K562 (cell line): ENCODE results near the gene TENT4B. TPM values are rescaled to one million over a fixed set of nuclear protein-coding genes. Genes with fewer than 3 reads are reported as not detected.

Source experiments
- ASH1L ChIP-seq: fragments of 450-650 bp; IDR thresholded peaks from 2 replicates; pipeline ENCODE4 v1.6.1; 2018; ENCODE audit warnings: borderline replicate concordance, mild to moderate bottlenecking, low read depth; ENCODE audit not compliant: partially characterized antibody
- CBX5 ChIP-seq: IDR thresholded peaks from 2 replicates; pipeline ENCODE4 v1.6.1; 2014; ENCODE audit warnings: low read depth, borderline replicate concordance
- L3MBTL2 ChIP-seq: fragments of 450-650 bp; IDR thresholded peaks from 2 replicates; pipeline ENCODE4 v1.6.1; 2016; ENCODE audit warnings: mild to moderate bottlenecking, moderate library complexity
- MCM5 ChIP-seq: fragments of 450-650 bp; IDR thresholded peaks from 2 replicates; pipeline ENCODE4 v1.6.1; 2016; ENCODE audit warnings: low read depth
- PCBP1 ChIP-seq: fragments of 200-400 bp; formaldehyde crosslinking; IDR thresholded peaks from 2 replicates; pipeline ENCODE4 v1.6.1; 2018; ENCODE audit warnings: mild to moderate bottlenecking, low read depth, low read length; ENCODE audit not compliant: poor library complexity, severe bottlenecking
- PHF8 ChIP-seq: fragments of 200-600 bp; sonication (generic); IDR thresholded peaks from 2 replicates; pipeline ENCODE4 v1.6.1; 2012; ENCODE audit warnings: mixed run types, mild to moderate bottlenecking, inconsistent platforms, low read length, moderate library complexity, borderline replicate concordance
- RBFOX2 ChIP-seq: fragments of 200-400 bp; formaldehyde crosslinking; IDR thresholded peaks from 2 replicates; pipeline ENCODE4 v1.6.1; 2017; ENCODE audit warnings: low read depth, mild to moderate bottlenecking, low read length, moderate library complexity
- SMARCB1 ChIP-seq: IDR thresholded peaks from 2 replicates; pipeline ENCODE4 v1.6.1; 2011; ENCODE audit warnings: improper control_type of control experiment, low read depth; ENCODE audit not compliant: insufficient read length
- SPI1 ChIP-seq: IDR thresholded peaks from 2 replicates; pipeline ENCODE4 v1.6.1; 2011; ENCODE audit warnings: low read depth, low read length, control low read depth, borderline replicate concordance
- TAF1 ChIP-seq: IDR thresholded peaks from 2 replicates; pipeline ENCODE4 v1.6.1; 2011; ENCODE audit warnings: mild to moderate bottlenecking, low read length, moderate library complexity; ENCODE audit not compliant: insufficient read depth, control insufficient read depth, severe bottlenecking; ENCODE audit errors: extremely low read depth
- ZFX ChIP-seq: sonication (generic); formaldehyde crosslinking; IDR thresholded peaks from 2 replicates; pipeline ENCODE4 v1.8.0; 2022; ENCODE audit warnings: mild to moderate bottlenecking, missing genetic modification reagents, moderate library complexity
- ZNF212 ChIP-seq: fragments of 450-650 bp; formaldehyde crosslinking; IDR thresholded peaks from 2 replicates; pipeline ENCODE4 v1.4.0; 2020; ENCODE audit warnings: mild to moderate bottlenecking
- ZNF232 ChIP-seq: sonication (generic); formaldehyde crosslinking; IDR thresholded peaks from 2 replicates; pipeline ENCODE4 v1.8.0; 2022; ENCODE audit warnings: mild to moderate bottlenecking, missing genetic modification reagents
- ZNF384 ChIP-seq: IDR thresholded peaks from 2 replicates; pipeline ENCODE4 v1.6.1; 2012; ENCODE audit warnings: low read depth, low read length, improper control_type of control experiment
- polyA plus RNA-seq, 8 experiments: library from polyadenylated mRNA; depleted of rRNA in 4 of 8; stranded (reverse) in 5 of 8; unstranded in 3 of 8; fragments of >200 nt; fragmentation: Nextera tagmentation in 2 of 8; fragmentation: Illumina TruSeq in 1 of 8; extraction: Ambion mirVana in 2 of 8; extraction: Trizol in 1 of 8; gene quantifications; 2 replicates each; pipeline versions ENCODE4 v1.2.1 to v1.2.3, GENCODE V29; 2011 to 2014; ENCODE audit warnings: inconsistent platforms in 1 of 8, missing spikeins in 1 of 8
- total RNA-seq, 7 experiments: library from RNA; depleted of rRNA in 6 of 7; stranded (reverse); fragments of >200 nt in 6 of 7; fragmentation: Illumina TruSeq in 2 of 7; extraction: Trizol in 2 of 7; gene quantifications; 2 replicates each; pipeline versions ENCODE4 v1.2.1 to v1.2.3, GENCODE V29; 2011 to 2021; ENCODE audit warnings: low replicate concordance in 1 of 7
- TF ChIP-seq, protein P1 (sequence below): sonication (generic); formaldehyde crosslinking; IDR thresholded peaks from 2 replicates; pipeline ENCODE4 v1.8.0; 2022; ENCODE audit warnings: mild to moderate bottlenecking, missing genetic modification reagents
- TF ChIP-seq, protein P2 (sequence below): fragments of 250-450 bp; sonication (Bioruptor Pico); IDR thresholded peaks from 2 replicates; pipeline ENCODE4 v1.9.0; 2021; ENCODE audit warnings: mild to moderate bottlenecking, inconsistent platforms
- TF ChIP-seq, protein P3 (sequence below): fragments of 450-650 bp; IDR thresholded peaks from 2 replicates; pipeline ENCODE4 v1.6.1; 2018; ENCODE audit not compliant: partially characterized antibody

TENT4B gene
- total and polyA plus RNA-seq, 9 of the 15 experiments (the other 6 are each of a cell fraction or from before 2014, with no cell fraction given): 5.2 to 8.4 (median 7.0) TPM

- TF ChIP-seq, protein P1, sequence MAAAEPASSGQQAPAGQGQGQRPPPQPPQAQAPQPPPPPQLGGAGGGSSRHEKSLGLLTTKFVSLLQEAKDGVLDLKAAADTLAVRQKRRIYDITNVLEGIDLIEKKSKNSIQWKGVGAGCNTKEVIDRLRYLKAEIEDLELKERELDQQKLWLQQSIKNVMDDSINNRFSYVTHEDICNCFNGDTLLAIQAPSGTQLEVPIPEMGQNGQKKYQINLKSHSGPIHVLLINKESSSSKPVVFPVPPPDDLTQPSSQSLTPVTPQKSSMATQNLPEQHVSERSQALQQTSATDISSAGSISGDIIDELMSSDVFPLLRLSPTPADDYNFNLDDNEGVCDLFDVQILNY (CRISPR knock-in tag): no peak
- TF ChIP-seq, protein P2, sequence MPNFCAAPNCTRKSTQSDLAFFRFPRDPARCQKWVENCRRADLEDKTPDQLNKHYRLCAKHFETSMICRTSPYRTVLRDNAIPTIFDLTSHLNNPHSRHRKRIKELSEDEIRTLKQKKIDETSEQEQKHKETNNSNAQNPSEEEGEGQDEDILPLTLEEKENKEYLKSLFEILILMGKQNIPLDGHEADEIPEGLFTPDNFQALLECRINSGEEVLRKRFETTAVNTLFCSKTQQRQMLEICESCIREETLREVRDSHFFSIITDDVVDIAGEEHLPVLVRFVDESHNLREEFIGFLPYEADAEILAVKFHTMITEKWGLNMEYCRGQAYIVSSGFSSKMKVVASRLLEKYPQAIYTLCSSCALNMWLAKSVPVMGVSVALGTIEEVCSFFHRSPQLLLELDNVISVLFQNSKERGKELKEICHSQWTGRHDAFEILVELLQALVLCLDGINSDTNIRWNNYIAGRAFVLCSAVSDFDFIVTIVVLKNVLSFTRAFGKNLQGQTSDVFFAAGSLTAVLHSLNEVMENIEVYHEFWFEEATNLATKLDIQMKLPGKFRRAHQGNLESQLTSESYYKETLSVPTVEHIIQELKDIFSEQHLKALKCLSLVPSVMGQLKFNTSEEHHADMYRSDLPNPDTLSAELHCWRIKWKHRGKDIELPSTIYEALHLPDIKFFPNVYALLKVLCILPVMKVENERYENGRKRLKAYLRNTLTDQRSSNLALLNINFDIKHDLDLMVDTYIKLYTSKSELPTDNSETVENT (CRISPR knock-in tag): no peak
- TF ChIP-seq TAF1 (peak; percentile 37), PHF8 (0 out of 2 replicates have a peak, but pooled peaks have one; percentile 18), ZFX (CRISPR knock-in tag) (peak; percentile 72), L3MBTL2 (peak; percentile 34; the same call in 1 of the 2 replicates), SPI1 (peak; percentile 74; the same call in 1 of the 2 replicates), RBFOX2 (peak; percentile 70), SMARCB1 (no peak), CBX5 (no peak), ASH1L (no peak), MCM5 (no peak), ZNF384 (no peak), ZNF232 (CRISPR knock-in tag) (0 out of 2 replicates have a peak, but pooled peaks have one; percentile 39), ZNF212 (CRISPR knock-in tag) (no peak), PCBP1 (peak; percentile 11)
- TF ChIP-seq, protein P3, sequence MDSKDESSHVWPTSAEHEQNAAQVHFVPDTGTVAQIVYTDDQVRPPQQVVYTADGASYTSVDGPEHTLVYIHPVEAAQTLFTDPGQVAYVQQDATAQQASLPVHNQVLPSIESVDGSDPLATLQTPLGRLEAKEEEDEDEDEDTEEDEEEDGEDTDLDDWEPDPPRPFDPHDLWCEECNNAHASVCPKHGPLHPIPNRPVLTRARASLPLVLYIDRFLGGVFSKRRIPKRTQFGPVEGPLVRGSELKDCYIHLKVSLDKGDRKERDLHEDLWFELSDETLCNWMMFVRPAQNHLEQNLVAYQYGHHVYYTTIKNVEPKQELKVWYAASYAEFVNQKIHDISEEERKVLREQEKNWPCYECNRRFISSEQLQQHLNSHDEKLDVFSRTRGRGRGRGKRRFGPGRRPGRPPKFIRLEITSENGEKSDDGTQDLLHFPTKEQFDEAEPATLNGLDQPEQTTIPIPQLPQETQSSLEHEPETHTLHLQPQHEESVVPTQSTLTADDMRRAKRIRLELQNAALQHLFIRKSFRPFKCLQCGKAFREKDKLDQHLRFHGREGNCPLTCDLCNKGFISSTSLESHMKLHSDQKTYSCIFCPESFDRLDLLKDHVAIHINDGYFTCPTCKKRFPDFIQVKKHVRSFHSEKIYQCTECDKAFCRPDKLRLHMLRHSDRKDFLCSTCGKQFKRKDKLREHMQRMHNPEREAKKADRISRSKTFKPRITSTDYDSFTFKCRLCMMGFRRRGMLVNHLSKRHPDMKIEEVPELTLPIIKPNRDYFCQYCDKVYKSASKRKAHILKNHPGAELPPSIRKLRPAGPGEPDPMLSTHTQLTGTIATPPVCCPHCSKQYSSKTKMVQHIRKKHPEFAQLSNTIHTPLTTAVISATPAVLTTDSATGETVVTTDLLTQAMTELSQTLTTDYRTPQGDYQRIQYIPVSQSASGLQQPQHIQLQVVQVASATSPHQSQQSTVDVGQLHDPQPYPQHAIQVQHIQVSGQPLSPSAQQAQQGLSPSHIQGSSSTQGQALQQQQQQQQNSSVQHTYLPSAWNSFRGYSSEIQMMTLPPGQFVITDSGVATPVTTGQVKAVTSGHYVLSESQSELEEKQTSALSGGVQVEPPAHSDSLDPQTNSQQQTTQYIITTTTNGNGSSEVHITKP: no peak
Measured at GRCh38 chr16:50246299-50247122, 93.4 kb downstream of the TENT4B start (continued).
